NCI-H2196 (cell line): ENCODE measurements around the gene ZNF577.
A peak's percentile ranks its signal among the peaks of the same experiment; 100 is the strongest.
"Not testable (repeated sequence)": the region's sequence is repeated elsewhere in the genome, so short reads cannot be mapped to it uniquely, and the experiment has no call there.

Experiments
- DNase-seq: peaks from one replicate; lab custom pipeline; 2025; ENCODE audit not compliant: unreplicated experiment; lab: John Stamatoyannopoulos, UW

The ZNF577 gene

DNA sequence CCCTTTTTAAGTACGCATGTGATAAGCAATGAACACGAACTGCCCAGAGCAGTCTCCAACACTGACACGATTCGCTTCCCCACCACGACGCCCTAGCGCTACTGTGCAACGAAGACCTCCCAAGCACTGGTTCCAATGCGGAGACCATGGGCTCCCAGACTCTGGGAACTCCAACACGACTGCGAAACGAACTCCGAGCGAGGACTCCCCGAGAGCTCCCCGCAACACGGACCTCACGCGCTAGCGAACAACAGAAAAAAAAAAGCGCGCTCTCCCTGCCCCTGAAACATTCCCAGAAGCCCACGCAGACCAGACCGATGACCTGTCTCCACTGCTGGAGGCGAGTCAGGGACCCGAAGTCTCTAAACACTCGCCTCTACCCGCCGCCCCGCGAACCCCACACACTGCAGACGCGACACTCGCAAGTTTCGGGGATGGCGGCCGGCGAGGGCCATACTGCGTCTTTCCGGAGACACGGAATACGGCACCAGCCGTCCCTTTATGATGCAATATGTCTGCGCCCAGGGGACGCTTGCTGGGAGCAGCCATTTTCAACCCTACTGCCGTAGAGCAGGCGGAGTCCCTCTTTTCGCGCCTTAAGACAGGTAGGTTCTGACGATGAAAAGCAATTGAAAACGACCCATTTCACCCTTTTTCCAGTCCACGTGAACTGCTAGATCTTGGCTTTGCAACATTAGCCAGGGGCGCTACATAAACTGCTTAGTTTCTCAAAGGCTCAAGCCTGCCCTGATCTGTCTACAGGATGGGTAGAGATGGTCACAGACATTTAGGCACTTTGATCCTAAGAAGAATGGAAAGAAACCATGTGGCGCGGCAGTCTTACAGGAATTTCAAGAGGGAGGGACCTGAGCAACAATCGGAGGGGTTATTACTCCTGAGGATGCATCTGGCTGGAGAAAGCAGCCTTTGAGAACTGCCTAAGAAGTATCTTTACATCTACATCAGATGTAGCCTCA, at the start of gene ZNF577:
ZNF577 (minus strand) TSS at position 430 of the 977 bp plus-strand sequence. CDS start 7,569 bp downstream, outside the sequence.
- DNase-seq, result no peak

DNA sequence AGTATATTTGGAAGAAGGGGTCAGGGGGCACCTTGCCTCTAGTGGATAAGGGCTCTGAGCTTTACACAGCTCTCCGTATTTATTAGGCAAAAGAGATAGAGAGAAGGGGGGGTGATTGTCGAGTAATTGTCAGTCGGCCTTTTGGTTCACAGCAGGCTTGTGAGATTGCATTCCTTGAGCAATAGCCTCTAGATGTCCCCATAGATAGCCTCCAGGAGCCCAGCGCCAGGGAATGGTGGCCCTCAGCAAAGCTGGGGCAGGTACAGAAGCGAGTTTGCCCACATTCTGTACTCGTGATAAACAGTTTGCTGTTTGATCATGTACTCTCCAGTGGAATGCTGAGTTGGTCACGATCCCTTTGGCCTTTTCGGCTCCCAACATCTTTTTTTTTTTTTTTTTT, 44.2 kb upstream of the ZNF577 start:
- no peak for DNase-seq

DNA sequence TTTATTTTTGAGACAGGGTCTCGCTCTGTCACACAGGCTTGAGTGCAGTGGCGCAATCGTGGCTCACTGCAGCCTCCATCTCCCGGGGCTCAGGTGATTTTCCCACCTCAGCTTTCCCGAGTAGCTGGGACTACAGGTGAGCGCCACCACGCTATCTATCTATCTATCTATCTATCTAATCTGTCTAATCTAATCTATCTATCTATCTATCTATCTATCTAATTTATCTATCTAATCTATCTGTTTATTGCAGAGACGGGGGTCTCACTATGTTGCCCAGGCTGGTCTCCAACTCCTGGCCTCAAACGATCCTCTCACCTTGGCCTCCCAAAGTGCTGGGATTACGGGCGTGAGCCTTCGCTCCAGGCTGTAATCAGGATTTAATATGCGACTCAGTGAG, 40.1 kb upstream of the ZNF577 start:
- no peak for DNase-seq

DNA sequence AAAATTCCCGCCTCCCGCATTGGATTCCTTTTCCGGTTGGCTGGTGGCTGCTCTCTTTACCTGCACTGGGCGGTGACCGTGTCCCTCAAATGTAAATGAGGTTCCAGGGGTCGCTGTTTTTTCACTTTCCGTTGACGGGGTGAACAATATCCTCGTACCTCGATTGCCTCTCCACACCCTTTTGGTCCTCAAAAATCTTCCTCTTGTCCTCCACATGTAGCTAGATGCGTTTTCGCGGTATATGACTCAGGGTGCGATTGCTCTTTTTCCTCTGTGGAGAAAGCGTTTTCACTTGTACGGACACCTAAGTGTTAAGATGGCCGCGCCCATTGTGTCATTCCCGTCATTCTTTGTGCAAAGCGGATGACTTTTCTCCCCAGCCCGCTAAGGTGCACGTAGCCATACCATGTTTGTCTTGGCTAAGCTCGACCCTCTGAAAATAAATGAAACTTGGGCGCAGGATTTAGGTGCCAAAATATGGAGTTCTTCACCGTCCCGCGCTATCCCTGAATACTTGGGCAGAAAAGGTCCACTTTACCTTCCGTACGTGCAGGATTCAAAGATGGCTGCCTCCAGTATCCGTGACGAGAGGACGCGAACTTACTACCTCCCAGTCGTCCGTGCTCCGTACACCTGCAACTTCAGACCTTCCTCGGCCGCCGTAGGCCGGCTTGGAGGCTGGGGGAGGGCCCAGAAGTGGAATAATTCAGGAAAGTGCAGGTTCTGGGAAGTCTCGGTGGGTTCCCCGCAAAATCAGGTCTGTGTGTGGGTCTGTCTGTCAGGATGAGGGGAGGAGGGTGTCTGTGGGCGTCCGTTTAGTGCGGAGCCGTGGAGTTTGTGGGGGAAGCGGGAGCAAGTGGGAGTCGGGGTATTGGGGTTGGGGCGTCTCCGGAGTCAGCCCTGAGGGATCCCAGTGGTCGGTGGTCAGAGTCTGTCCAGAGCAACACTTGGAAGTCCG, 39.3 kb upstream of the ZNF577 start, which contains the start of gene ZNF613:
ZNF613 (plus strand) TSS at position 689 of the 958 bp plus-strand sequence. CDS start 8,749 bp downstream, outside the sequence.
- DNase-seq, result peak; percentile 89

DNA sequence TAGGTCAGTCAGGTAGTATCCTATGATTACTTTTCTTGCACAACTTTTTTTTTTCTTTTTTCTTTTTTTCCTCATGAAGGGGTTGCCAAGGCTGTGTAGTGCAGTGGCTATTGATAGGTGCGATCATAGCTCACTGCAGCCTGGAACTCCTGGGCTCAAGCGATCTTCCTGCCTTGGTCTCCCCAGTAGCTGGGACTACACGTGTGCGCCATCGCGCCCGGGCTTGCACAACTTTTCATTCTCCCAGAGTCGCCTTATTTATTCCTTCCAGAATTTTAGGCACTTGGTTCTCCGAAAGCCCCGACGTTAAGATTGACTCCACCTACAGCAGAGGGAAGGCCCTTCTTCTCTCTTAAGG, 38.7 kb upstream of the ZNF577 start:
- DNase-seq, result no peak

DNA sequence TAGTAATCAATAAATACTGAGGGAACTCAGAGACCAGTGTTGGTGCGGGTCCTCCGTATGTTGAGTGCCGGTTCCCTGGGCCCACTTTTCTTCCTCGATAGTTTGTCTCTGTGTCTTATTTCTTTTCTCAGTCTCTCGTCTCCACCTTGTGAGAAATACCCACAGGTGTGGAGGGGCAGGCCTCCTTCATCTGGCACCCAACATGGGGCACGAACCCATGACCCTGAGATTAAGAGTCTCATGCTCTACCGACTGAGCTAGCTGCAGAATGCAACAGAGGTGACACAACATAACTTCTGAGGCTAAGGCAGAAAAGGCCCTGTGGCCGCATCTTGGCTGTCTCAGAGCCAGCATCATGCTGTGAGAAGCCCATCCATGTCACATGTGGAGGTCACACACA, 34.2 kb upstream of the ZNF577 start:
- DNase-seq, result no peak

DNA sequence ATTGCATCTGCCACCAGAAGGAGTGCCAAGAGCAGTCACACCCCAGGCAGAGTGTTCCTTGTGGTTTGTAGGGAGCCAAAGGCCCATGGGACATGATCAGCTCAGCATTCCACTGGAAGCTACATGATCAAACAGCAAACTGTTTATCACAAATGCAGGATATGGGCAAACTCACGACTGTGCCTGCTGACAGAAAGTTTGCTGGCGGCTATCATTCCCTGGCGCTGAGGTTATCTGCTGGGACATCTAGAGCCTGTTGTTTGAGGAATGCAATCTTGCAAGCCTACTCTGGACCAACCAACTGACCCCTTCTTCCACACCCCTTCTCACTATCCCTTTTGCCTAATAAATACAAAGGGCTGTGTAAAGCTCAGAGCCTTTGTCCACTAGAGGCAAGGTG, 31.9 kb upstream of the ZNF577 start:
- no peak for DNase-seq

DNA sequence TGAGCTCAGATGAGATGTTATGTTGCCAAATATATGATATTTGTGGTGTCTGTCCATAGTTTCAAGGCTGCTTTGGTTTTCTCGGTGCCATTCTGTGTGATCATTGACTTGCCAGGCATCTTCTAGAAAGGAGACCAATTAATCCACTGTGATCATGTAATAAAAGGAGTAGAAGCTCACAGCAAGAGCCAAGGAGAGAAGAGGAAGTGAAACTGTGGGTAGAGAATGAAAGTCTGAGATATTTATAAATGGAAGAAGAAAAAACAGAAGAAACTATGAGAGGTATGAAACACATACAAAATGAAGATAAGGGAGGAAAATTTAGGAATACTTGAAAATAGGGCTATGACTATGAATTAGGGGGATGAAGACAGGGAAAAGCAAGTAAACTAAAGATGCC, 28.4 kb upstream of the ZNF577 start:
- no peak for DNase-seq

DNA sequence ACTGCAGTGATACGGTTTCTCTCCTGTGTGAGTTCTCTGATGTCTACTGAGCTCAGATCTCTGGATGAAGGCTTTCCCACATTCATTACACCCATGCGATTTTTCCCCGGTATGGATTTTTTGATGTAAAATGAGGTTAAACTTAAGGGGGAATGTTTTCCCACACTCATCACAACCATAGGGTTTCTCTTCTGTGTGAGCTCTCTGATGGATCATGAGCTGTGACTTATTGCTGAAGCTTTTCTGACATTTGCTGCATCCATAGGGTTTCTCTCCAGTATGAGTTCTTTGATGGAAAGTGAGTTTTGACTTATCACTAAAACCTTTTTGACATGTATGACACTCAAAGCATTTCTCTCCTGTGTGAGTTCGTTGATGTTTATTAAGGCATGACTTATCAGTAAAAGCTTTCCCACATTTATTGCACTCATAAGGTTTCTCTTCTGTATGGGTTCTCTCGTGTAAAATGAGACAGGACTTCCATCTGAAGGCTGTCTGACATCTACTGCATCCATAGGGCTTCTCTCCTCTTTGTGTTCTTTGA, 27.6 kb upstream of the ZNF577 start:
- DNase-seq, result no peak

DNA sequence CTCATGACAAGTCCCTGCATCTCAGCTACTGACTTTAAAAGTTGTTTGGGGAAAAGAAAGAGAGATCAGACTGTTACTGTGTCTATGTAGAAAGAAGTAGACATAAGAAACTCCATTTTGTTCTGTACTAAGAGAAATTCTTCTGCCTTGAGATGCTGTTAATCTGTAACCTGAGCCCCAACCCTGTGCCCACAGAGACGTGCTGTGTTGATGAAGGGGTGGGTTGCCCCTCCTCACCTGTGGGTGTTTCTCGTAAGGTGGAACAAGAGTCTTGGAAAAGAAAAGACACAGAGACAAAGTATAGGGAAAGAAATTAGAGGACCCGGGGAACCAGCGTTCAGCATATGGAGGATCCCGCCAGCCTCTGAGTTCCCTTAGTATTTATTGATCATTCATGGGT, 20.2 kb upstream of the ZNF577 start:
- not testable (repeated sequence) for DNase-seq

DNA sequence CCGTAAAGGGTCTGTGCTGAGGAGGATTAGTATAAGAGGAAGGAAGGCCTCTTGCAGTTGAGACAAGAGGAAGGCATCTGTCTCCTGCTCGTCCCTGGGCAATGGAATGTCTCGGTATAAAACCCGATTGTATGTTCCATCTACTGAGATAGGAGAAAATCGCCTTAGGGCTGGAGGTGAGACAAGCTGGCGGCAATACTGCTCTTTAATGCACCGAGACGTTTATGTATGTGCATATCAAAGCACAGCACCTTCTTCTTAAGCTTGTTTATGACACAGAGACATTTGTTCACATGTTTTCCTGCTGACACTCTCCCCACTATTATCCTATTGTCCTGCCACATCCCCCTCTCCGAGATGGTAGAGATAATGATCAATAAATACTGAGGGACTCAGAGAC, 18.4 kb upstream of the ZNF577 start:
- DNase-seq, result not testable (repeated sequence)

DNA sequence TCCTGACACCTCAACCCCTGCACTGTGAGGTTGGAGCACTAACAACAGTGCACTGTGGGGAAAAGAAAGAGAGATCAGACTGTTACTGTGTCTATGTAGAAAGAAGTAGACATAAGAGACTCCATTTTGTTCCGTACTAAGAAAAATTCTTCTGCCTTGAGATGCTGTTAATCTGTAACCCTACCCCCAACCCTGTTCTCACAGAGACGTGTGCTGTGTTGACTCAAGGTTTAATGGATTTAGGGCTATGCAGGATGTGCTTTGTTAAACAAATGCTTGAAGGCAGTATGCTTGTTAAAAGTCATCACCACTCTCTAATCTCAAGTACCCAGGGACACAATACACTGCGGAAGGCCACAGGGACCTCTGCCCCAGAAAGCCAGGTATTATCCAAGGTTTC, 17.9 kb upstream of the ZNF577 start:
- DNase-seq, result not testable (repeated sequence)

DNA sequence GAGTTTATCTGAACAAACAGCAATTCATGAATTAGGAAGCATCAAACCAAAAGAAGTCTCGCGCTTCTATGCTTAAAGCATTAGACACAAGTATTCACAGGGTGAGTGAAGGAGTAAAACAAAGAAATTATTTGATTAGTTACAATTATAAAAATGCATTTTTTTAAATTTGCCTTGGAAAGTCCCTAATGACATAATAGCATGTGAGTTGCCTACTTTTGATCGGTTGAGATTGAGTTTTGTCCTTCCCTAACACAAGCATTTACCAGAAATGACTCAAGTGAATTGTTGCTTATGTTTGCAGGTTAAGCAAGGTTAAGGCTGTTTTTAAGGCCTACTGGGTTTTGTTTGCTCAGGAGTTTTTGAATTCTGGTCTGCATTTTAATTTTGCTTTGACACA, 17.5 kb upstream of the ZNF577 start:
- no peak for DNase-seq

DNA sequence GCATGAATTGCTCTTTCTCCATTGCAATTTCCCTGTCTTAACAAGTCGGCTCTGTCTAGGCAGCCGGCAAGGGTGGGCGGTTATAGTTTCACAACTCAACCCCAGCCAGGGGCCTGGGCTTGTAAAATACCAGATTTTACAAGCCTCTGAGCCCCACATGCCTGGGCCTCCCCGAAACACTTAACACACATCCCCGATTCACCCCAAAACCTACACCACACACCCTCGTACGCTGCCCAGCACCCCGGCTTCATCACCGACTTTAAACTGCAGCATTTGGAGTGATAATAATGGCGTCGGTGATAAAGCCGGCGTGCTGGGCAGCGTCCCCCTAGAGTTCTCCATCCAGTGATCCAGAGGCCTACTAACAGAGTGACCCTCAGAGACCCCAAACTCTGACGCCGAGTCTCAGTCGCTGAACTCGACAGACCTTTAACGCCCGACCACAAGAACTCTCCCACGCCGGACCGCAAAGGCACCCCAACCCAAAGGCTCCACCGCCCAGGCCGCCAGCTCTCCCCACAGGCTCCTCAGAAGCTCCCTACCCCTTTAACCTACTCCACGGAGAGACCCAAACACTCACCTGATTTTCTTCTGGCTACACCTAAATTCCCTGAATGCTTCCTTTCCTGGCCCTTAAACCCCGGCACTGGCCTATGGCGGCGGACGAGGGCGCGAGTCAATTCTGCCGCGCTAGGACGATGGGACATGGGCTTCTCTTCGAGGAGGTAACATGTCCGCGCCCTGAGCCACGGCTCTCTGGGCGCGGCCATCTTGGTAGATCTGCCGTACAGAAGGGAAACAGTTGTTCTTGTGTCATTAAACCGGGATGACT, 16.8 kb upstream of the ZNF577 start, which contains the start of gene ZNF649:
ZNF649 (minus strand) TSS at position 687 of the 835 bp plus-strand sequence. CDS start 4,910 bp downstream, outside the sequence.
- peak; percentile 89 for DNase-seq

DNA sequence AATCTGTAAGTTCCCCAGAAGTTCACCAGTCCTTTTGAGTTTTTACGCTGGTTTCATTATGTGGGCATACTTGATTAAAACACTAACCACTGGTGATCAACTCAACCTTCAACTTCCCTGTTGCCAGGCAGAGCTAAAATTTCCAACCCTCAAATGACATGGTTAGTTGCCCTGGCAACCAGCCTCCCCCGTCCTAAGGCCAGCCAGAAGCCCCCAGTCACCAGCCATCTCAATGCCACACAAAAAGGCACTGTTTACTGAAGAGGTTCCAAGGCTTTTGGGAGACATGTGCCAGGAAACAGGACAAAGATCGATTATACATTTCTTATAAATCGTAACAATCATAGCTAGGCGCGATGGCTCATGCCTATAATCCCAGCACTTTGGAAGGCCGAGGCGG, 15.4 kb upstream of the ZNF577 start:
- no peak for DNase-seq

DNA sequence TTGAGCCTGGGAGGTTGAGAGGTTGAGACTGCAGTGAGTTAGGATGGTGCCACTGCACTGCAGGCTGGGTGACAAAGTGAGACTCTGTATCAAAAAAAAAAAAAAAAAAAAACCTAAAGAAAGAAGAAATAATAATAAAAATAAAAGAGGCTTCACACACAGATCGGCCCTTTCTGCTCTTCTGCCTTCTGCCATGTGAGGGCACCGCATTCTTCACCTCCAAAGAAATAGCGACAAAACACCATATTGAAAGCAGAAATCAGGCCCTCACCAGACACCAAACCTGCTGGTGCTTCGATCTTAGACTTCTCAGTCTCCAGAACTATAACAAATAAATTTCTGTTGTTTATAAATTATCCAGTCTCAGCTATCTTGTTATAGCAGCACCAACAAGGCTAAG, 14.1 kb upstream of the ZNF577 start:
- DNase-seq, result no peak

DNA sequence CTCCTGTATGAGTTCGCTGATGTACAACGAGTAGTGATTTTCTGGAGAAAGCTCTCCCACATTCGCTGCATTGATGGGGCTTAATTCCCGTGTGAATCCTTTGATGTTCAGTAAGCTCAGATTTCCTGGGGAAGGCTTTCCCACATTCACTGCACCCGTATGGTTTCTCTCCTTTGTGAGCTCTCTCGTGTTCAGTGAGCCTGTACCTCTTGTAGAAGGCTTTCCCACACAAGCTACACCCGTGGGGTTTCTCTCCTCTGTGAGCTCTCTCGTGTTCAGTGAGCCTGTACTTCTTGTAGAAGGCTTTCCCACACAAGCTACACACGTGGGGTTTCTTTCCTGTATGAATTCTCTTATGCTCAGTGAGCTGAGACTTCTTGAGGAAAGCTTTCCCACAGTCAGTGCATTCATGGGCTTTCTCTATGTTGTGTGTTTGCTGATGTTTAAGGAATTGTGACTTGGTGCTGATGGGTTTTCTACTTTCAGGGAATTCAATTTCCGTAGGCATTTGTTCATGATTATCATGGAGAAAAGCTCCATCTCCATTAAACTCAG, 3.5 kb upstream of the ZNF577 start:
- no peak for DNase-seq

DNA sequence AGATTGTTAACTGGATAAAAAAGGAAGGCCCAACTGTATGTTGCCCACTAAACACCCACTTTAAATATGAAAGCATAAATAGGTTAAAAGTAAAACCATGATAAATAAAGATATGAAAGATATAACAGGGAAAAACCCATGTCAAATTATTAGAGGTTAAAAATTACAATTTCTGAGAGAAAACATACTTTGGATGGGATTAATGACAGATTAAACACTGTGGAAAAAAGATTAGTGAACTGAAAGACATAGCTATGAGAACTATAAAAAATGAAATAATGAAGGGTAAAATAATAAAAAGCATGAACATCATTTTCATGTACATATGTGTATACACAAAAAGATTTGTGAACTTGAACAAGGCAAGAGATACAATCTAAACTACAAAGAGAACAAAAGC, 2.2 kb upstream of the ZNF577 start:
- DNase-seq, result no peak

DNA sequence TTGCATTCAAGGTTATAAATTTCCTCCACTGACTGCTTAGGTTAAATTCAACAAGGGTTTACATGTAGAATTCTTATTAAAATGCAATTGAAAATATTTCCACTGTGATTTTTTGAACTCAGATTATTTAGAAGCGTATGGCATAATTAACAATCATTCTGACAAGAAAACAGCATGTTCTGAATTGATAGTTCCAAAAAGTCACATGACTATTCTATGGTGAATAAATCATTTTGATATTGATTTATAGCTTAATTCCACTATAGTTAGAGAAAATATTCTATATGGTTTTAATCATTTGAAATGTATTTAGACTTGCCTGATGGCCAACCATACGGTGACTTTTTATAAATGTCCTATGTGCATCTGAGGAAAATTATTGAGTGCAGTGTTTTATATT, 3.0 kb downstream of the ZNF577 start:
- DNase-seq, result no peak

DNA sequence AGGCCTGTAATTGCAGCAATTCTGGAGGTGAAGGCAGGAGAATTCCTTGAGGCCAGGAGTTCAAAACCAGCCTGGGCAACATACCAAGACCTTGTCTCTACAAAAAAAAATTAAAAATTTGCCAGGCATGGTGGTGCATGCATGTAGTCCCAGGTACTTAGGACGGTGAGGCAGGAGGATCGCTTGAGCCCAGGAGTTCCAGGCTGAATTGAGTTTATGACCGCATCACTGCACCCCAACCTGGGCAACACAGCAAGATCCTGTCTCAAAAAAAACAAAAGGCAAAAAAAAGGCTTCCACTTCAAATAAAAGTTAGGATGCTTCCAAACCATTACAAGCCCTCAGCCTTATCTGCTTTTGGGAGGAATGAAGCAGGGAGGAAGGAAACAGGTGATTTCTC, 5.2 kb downstream of the ZNF577 start:
- no peak for DNase-seq
